Esophagus squamous epithelium (tissue), 5 donors: ENCODE results near the gene NF2. TPM values are rescaled to one million over a fixed set of nuclear protein-coding genes. Genes with fewer than 3 reads are reported as not detected.

Experiments used
- DNase-seq: peaks from one replicate; lab custom pipeline; 2025; lab: John Stamatoyannopoulos, UW
- H3K27ac ChIP-seq, 4 donors: fragments of 200-600 bp; sonication (generic); one replicate each; pipeline ENCODE4 v1.5.1; 2016 to 2019; ENCODE audit warnings: mild to moderate bottlenecking in 1 of 4
- H3K27me3 ChIP-seq, 4 donors: fragments of 200-600 bp; sonication (generic); 1 replicate in 3 of 4; 2 replicates in 1 of 4; pipeline versions ENCODE4 v1.5.1 to v1.6.0; 2017 to 2021; ENCODE audit warnings: antibody characterized with exemption in 1 of 4
- H3K36me3 ChIP-seq, 3 donors: fragments of 200-600 bp; sonication (generic); one replicate each; pipeline ENCODE4 v1.5.1; 2016 to 2019
- H3K4me1 ChIP-seq, 3 donors: fragments of 200-600 bp; sonication (generic); one replicate each; pipeline ENCODE4 v1.5.1; 2017 to 2019
- H3K4me3 ChIP-seq, 4 donors: fragments of 200-600 bp; sonication (generic); 1 replicate in 3 of 4; 2 replicates in 1 of 4; pipeline ENCODE4 v1.5.1; 2016 to 2019; ENCODE audit warnings: mild to moderate bottlenecking in 2 of 4, moderate library complexity in 1 of 4
- H3K9me3 ChIP-seq, 3 donors: fragments of 200-600 bp; sonication (generic); one replicate each; pipeline ENCODE4 v1.5.1; 2016 to 2019
- CTCF ChIP-seq, 6 experiments: fragments of 450-650 bp in 4 of 6; fragments of 200-600 bp in 2 of 6; sonication (generic) in 2 of 6; IDR thresholded peaks; one replicate each; pipeline ENCODE4 v1.5.1; 2016 to 2019; ENCODE audit warnings: antibody characterized with exemption in 6 of 6, mild to moderate bottlenecking in 4 of 6, moderate library complexity in 4 of 6
- POLR2A ChIP-seq, 4 donors: fragments of 450-650 bp; IDR thresholded peaks; one replicate each; pipeline ENCODE4 v1.6.1; 2017; ENCODE audit warnings: antibody characterized with exemption in 4 of 4, mild to moderate bottlenecking in 4 of 4, moderate library complexity in 3 of 4
- WGBS, 2 donors: methylation state at CpG; one replicate each; pipeline ENCODE4 v1.1.5; 2018; 5-methylcytosine and 5-hydroxymethylcytosine counted together
- intact Hi-C: fragments of 100-400 bp; cut with DNase I; formaldehyde crosslinking; loops from one replicate; pipeline ENCODE4 v1.15.0; 2022
- total RNA-seq, 4 donors: library from RNA; depleted of rRNA; stranded (reverse); fragments of >200 nt; gene quantifications; one replicate each; pipeline ENCODE4 v1.1.0, GENCODE V29; 2016
- donor health status: DM: yes; HTN: yes; CAD: no.

NF2 gene
- total RNA-seq, 4 donors from 2014 or later = 25.8 to 45.3 (median 34.1) TPM

DNA sequence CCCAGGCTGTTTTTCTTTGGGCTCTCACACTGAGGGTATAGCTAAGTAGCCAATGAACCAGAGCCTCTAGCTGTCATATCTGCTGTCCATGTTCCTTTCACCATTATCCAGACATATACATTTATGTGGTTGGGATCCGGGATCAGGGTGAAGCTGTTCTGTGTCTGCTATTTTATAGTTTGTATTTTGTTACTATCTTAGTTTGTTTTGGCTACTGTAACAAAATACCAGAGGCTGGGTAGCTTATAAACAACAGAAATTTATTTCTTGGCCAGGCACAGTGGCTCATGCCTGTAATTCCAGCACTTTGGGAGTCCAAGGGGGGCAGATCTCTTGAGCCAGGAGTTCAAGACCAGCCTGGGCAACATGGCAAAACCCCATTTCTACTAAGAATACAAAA, 75.9 kb downstream of the NF2 start:
- intact Hi-C loops = no loop called here
- 64% methylated on average over 1 of the region's 1 CpG for WGBS, 2 donors
- no peaks in the 10 kb centered on the region for H3K27me3 ChIP-seq
- TF ChIP-seq CTCF (IDR thresholded peaks at IDR 0.05) (no peak), POLR2A (IDR thresholded peaks at IDR 0.05) (no peak)
- no peak overlapping the region for H3K27ac ChIP-seq
- H3K4me1 ChIP-seq = no peaks in the 10 kb centered on the region
- no peaks in the 10 kb centered on the region for H3K9me3 ChIP-seq
- peaks cover 27 to 100% (median 43%) of the 10 kb centered on the region in 3 donors for H3K36me3 ChIP-seq
- no peak overlapping the region for H3K4me3 ChIP-seq
- no peak for DNase-seq

GRCh38 chr22:29683536-29683935, 80.1 kb downstream of the NF2 start:
- no peak overlapping the region for H3K27ac ChIP-seq
- no peaks in the 10 kb centered on the region for H3K4me1 ChIP-seq
- TF ChIP-seq POLR2A (IDR thresholded peaks at IDR 0.05) = no peak
- no peak for TF ChIP-seq CTCF (IDR thresholded peaks at IDR 0.05)
- no peak overlapping the region for H3K4me3 ChIP-seq
- no peaks in the 10 kb centered on the region for H3K27me3 ChIP-seq
- H3K9me3 ChIP-seq = no peaks in the 10 kb centered on the region
- 87 to 100% methylated on average over 2 to 3 of the region's 4 CpGs for WGBS, 2 donors
- intact Hi-C loops = no loop called here
- H3K36me3 ChIP-seq = peaks cover 15 to 100% (median 16%) of the 10 kb centered on the region in 3 donors
- no peak for DNase-seq

- 81 to 97% methylated on average over 2 to 4 of the region's 4 CpGs for WGBS, 2 donors
- TF ChIP-seq CTCF (IDR thresholded peaks at IDR 0.05) (no peak), POLR2A (IDR thresholded peaks at IDR 0.05) (no peak)
- DNase-seq = no peak
- Histone ChIP-seq H3K4me3 (no peak overlapping the region), H3K4me1 (peaks cover 0 to under 1% (median 0%) of the 10 kb centered on the region in 3 donors), H3K9me3 (no peaks in the 10 kb centered on the region), H3K27me3 (no peaks in the 10 kb centered on the region), H3K27ac (no peak overlapping the region), H3K36me3 (peaks cover 10 to 97% (median 14%) of the 10 kb centered on the region in 3 donors)
- intact Hi-C loops = no loop called here
Measured at GRCh38 chr22:29684244-29684643, 80.8 kb downstream of the NF2 start.

- H3K9me3 ChIP-seq = no peaks in the 10 kb centered on the region
- peaks cover 0 to 82% (median 0%) of the 10 kb centered on the region in 3 donors for H3K36me3 ChIP-seq
- 87 to 92% methylated on average over 5 of the region's 5 CpGs for WGBS, 2 donors
- H3K27me3 ChIP-seq = no peaks in the 10 kb centered on the region
- H3K4me1 ChIP-seq = peaks cover 0 to 47% (median 0%) of the 10 kb centered on the region in 3 donors
- H3K4me3 ChIP-seq = no peak overlapping the region
- no peak for TF ChIP-seq POLR2A (IDR thresholded peaks at IDR 0.05)
- no peak for TF ChIP-seq CTCF (IDR thresholded peaks at IDR 0.05)
- DNase-seq = no peak
- H3K27ac ChIP-seq = no peak overlapping the region
- intact Hi-C loops = no loop called here
Measured at GRCh38 chr22:29689206-29689879, 85.9 kb downstream of the NF2 start.

DNA sequence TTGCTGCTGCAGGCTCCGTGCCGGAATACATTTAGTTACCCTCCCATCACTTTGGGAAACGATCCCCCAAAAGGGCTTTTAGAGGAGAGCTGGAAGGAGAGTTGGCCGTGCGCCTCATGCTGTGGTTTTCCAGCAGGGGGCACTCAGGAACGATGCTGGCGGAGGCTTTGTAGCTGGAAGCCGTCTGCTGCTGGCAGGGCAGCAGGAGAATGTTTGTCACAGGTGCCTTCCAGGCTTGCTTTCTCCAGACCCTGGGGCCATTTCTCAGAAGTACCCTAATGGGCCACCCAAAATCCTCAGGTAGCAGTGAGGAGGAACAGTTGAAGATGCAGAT, 86.4 kb downstream of the NF2 start:
- H3K9me3 ChIP-seq = no peaks in the 10 kb centered on the region
- TF ChIP-seq POLR2A (IDR thresholded peaks at IDR 0.05) (no peak), CTCF (IDR thresholded peaks at IDR 0.05) (peak; percentile 9 to 77 (median 62))
- no peaks in the 10 kb centered on the region for H3K27me3 ChIP-seq
- H3K27ac ChIP-seq = peak overlapping the region in 1 of 4 donors; percentile 25
- H3K4me1 ChIP-seq = peaks cover 0 to 52% (median 3%) of the 10 kb centered on the region in 3 donors
- DNase-seq = no peak
- 40 to 63% methylated on average over 2 to 4 of the region's 8 CpGs for WGBS, 2 donors
- peaks cover 0 to 82% (median 2%) of the 10 kb centered on the region in 3 donors for H3K36me3 ChIP-seq
- H3K4me3 ChIP-seq = no peak overlapping the region
- intact Hi-C loops = no loop called here
